H9 (cell line): ENCODE data around the gene ANKRD11. TPM values are rescaled to one million over a fixed set of nuclear protein-coding genes. Genes with fewer than 3 reads are reported as not detected.

Experiments used
- DNase-seq: peaks from one replicate; pipeline ENCODE4 v3.0.0-alpha.2; 2017
- H2AFZ ChIP-seq: one replicate; pipeline ENCODE4 v1.6.1; 2013; ENCODE audit warnings: mild to moderate bottlenecking, low read length, control low read depth, moderate library complexity
- H2AK5ac ChIP-seq: 2 replicates; pipeline ENCODE4 v1.6.1; 2013; ENCODE audit warnings: low read length, control low read depth, mixed read lengths; ENCODE audit not compliant: insufficient read length
- H2BK120ac ChIP-seq: one replicate; pipeline ENCODE4 v1.6.1; 2013; ENCODE audit warnings: low read depth, mild to moderate bottlenecking, low read length, control low read depth, inconsistent platforms; ENCODE audit not compliant: poor library complexity, severe bottlenecking
- H2BK12ac ChIP-seq: 2 replicates; pipeline ENCODE4 v1.6.1; 2013; ENCODE audit warnings: low read length, control low read depth, mixed read lengths, low read depth; ENCODE audit not compliant: insufficient read length
- H2BK15ac ChIP-seq: 2 replicates; pipeline ENCODE4 v1.6.1; 2013; ENCODE audit warnings: low read depth, low read length, control low read depth
- H2BK20ac ChIP-seq: one replicate; pipeline ENCODE4 v1.6.1; 2013; ENCODE audit warnings: low read depth, mild to moderate bottlenecking, low read length, control low read depth, inconsistent platforms; ENCODE audit not compliant: poor library complexity, severe bottlenecking
- H2BK5ac ChIP-seq: 2 replicates; pipeline ENCODE4 v1.6.1; 2013; ENCODE audit warnings: low read length, control low read depth, mixed read lengths; ENCODE audit not compliant: insufficient read length
- H3K14ac ChIP-seq: 2 replicates; pipeline ENCODE4 v1.6.1; 2013; ENCODE audit warnings: low read length, control low read depth; ENCODE audit not compliant: insufficient read depth
- H3K18ac ChIP-seq: 2 replicates; pipeline ENCODE4 v1.6.1; 2013; ENCODE audit warnings: low read depth, mild to moderate bottlenecking, mixed read lengths, low read length, control low read depth; ENCODE audit not compliant: insufficient read length
- H3K23ac ChIP-seq: 2 replicates; pipeline ENCODE4 v1.6.1; 2013; ENCODE audit warnings: low read length, control low read depth, mixed read lengths, low read depth; ENCODE audit not compliant: insufficient read length
- H3K23me2 ChIP-seq: 2 replicates; pipeline ENCODE4 v1.6.1; 2013; ENCODE audit warnings: low read depth, mild to moderate bottlenecking, mixed read lengths, low read length, control low read depth; ENCODE audit not compliant: insufficient read length, poor library complexity, severe bottlenecking
- H3K27ac ChIP-seq: 2 replicates; pipeline ENCODE4 v1.5.1; 2013; ENCODE audit warnings: low read length, control low read depth, mixed read lengths, low read depth; ENCODE audit not compliant: insufficient read length
- H3K27me3 ChIP-seq: 2 replicates; pipeline ENCODE4 v1.6.1; 2013; ENCODE audit warnings: low read length, control low read depth, inconsistent platforms; ENCODE audit not compliant: insufficient read depth
- H3K4ac ChIP-seq: 2 replicates; pipeline ENCODE4 v1.6.1; 2013; ENCODE audit warnings: low read depth, mild to moderate bottlenecking, control low read depth, inconsistent platforms, low read length, moderate library complexity
- H3K4me1 ChIP-seq: 2 replicates; pipeline ENCODE4 v1.6.1; 2013; ENCODE audit warnings: low read length, control low read depth, inconsistent platforms; ENCODE audit not compliant: insufficient read depth
- H3K4me2 ChIP-seq: 2 replicates; pipeline ENCODE4 v1.6.1; 2013; ENCODE audit warnings: low read length, control low read depth, mixed read lengths; ENCODE audit not compliant: insufficient read length, insufficient read depth
- H3K56ac ChIP-seq: 2 replicates; pipeline ENCODE4 v1.6.1; 2013; ENCODE audit warnings: low read depth, mild to moderate bottlenecking, mixed read lengths, low read length, control low read depth; ENCODE audit not compliant: insufficient read length
- H3K79me1 ChIP-seq: 2 replicates; pipeline ENCODE4 v1.6.1; 2013; ENCODE audit warnings: low read depth, mild to moderate bottlenecking, moderate library complexity, low read length, control low read depth, inconsistent platforms; ENCODE audit not compliant: insufficient read depth, poor library complexity, severe bottlenecking
- H3K79me2 ChIP-seq: 2 replicates; pipeline ENCODE4 v1.6.1; 2013; ENCODE audit warnings: low read length, control low read depth, inconsistent platforms; ENCODE audit not compliant: insufficient read depth
- H3K9ac ChIP-seq: 2 replicates; pipeline ENCODE4 v1.6.1; 2013; ENCODE audit warnings: low read length, control low read depth, mixed read lengths; ENCODE audit not compliant: insufficient read length; ENCODE audit errors: extremely low read depth
- H3K9me3 ChIP-seq: one replicate; pipeline ENCODE4 v1.6.1; 2013; ENCODE audit warnings: low read depth, low read length, inconsistent platforms; ENCODE audit not compliant: control insufficient read depth
- H3T11ph ChIP-seq: one replicate; pipeline ENCODE4 v1.6.1; 2013; ENCODE audit warnings: mild to moderate bottlenecking, low read length, control low read depth, inconsistent platforms
- H4K20me1 ChIP-seq: one replicate; pipeline ENCODE4 v1.6.1; 2013; ENCODE audit not compliant: control insufficient read depth, insufficient read length, insufficient read depth
- H4K5ac ChIP-seq: 2 replicates; pipeline ENCODE4 v1.6.1; 2013; ENCODE audit warnings: low read depth, mild to moderate bottlenecking, mixed read lengths, low read length, control low read depth; ENCODE audit not compliant: insufficient read length
- H4K8ac ChIP-seq: replicated peaks from 2 replicates; pipeline ENCODE4 v1.6.1; 2013; ENCODE audit warnings: low read length, control low read depth, mixed read lengths, low read depth; ENCODE audit not compliant: insufficient read length
- H4K91ac ChIP-seq: 2 replicates; pipeline ENCODE4 v1.6.1; 2013; ENCODE audit warnings: low read depth, mild to moderate bottlenecking, moderate library complexity, mixed read lengths, low read length, control low read depth; ENCODE audit not compliant: insufficient read length
- H3K27ac Mint-ChIP-seq, 3 experiments: 2 replicates in 2 of 3; 3 replicates in 1 of 3; pipeline ENCODE4 v1.8.0; 2020 to 2021; ENCODE audit warnings: mixed read lengths in 3 of 3, mild to moderate bottlenecking in 1 of 3, moderate library complexity in 1 of 3
- H3K27me3 Mint-ChIP-seq: 2 replicates; pipeline ENCODE4 v1.8.0; 2021; ENCODE audit warnings: low read depth, mild to moderate bottlenecking, moderate library complexity, mixed read lengths
- H3K36me3 Mint-ChIP-seq, 3 experiments: 2 replicates in 2 of 3; 3 replicates in 1 of 3; pipeline ENCODE4 v1.8.0; 2020 to 2021; ENCODE audit warnings: low read depth in 3 of 3, mixed read lengths in 3 of 3; ENCODE audit not compliant: insufficient read depth in 1 of 3
- H3K4me1 Mint-ChIP-seq, 2 experiments: 2 replicates each; pipeline ENCODE4 v1.8.0; 2020; ENCODE audit warnings: mixed read lengths in 2 of 2
- H3K4me3 Mint-ChIP-seq, 2 experiments: 2 replicates in 1 of 2; 3 replicates in 1 of 2; pipeline ENCODE4 v1.8.0; 2020 to 2021; ENCODE audit warnings: mild to moderate bottlenecking in 2 of 2, mixed read lengths in 2 of 2, moderate library complexity in 1 of 2
- H3K9me3 Mint-ChIP-seq, 2 experiments: 2 replicates in 1 of 2; 3 replicates in 1 of 2; pipeline ENCODE4 v1.8.0; 2020; ENCODE audit warnings: mild to moderate bottlenecking in 2 of 2, mixed read lengths in 2 of 2, moderate library complexity in 1 of 2
- CTCF ChIP-seq: fragments of 200-600 bp; sonication (generic); conservative IDR thresholded peaks from 3 replicates; pipeline ENCODE4 v1.8.0; 2021; ENCODE audit warnings: antibody characterized with exemption, mild to moderate bottlenecking
- WGBS: extraction: QIAGEN DNeasy Blood & Tissue Kit; methylation state at CpG from one replicate; pipeline ENCODE4 v1.1.7; 2013; ENCODE audit warnings: missing lambda C conversion rate, low lambda C conversion rate, mixed read lengths; ENCODE audit not compliant: insufficient read length; ENCODE audit errors: extremely low coverage; 5-methylcytosine and 5-hydroxymethylcytosine counted together
- total RNA-seq: library from RNA; stranded (reverse); gene quantifications from 2 replicates; pipeline ENCODE4 v1.2.1, GENCODE V29; 2021

The ANKRD11 gene
- total RNA-seq, 1 experiment from 2014 or later, result 181 TPM

- peaks cover 0 to 4% of the 10 kb centered on the region in 2 experiments; a peak in 1 of 5 replicates for H3K9me3 Mint-ChIP-seq
- Histone ChIP-seq H3K4ac (no peak overlapping the region), H3K79me2 (peaks cover 7% of the 10 kb centered on the region), H3K18ac (no peak overlapping the region), H4K5ac (no peak overlapping the region), H3K14ac (no peak overlapping the region), H3K79me1 (peaks cover 3% of the 10 kb centered on the region), H3K56ac (no peak overlapping the region), H3K27me3 (no peaks in the 10 kb centered on the region), H3K23ac (no peak overlapping the region), H2AK5ac (no peak overlapping the region), H3T11ph (no peak overlapping the region), H4K91ac (no peak overlapping the region), H2BK5ac (no peak overlapping the region), H3K4me1 (no peaks in the 10 kb centered on the region), H2AFZ (no peak overlapping the region), H3K9ac (no peak overlapping the region), H3K9me3 (no peaks in the 10 kb centered on the region), H2BK15ac (no peak overlapping the region), H3K23me2 (peaks cover 8% of the 10 kb centered on the region), H2BK120ac (no peak overlapping the region), H4K8ac (no peak overlapping the region), H2BK20ac (no peak overlapping the region), H2BK12ac (no peak overlapping the region), H4K20me1 (no peaks in the 10 kb centered on the region), H3K27ac (no peak overlapping the region), H3K4me2 (no peak overlapping the region)
- no peak for TF ChIP-seq CTCF
- H3K27me3 Mint-ChIP-seq, result no peaks in the 10 kb centered on the region
- no peak for DNase-seq
- H3K4me1 Mint-ChIP-seq, result peaks cover 12 to 13% of the 10 kb centered on the region in 2 experiments
- H3K36me3 Mint-ChIP-seq, result no peaks in the 10 kb centered on the region; a peak in 1 of 7 replicates
- H3K4me3 Mint-ChIP-seq, result no peak overlapping the region
- WGBS, result no CpG with 5 or more reads among the region's 5 CpGs
- peak overlapping the region in 1 of 3 experiments; percentile 4; a peak in 2 of 7 replicates for H3K27ac Mint-ChIP-seq
Observed at GRCh38 chr16:89493776-89494175, 3.4 kb upstream of the ANKRD11 start.
